HUDEP-2 (cell line): ENCODE measurements around the gene TEX22.

Source experiments
- DNase-seq, 76 experiments: peaks; one replicate each; lab custom pipeline; 2025; ENCODE audit not compliant: unreplicated experiment in 76 of 76; lab: John Stamatoyannopoulos, UW

TEX22 gene

GRCh38 chr14:105452963-105453362 is 54.6 kb downstream of the TEX22 start:
- no peak for DNase-seq

DNA sequence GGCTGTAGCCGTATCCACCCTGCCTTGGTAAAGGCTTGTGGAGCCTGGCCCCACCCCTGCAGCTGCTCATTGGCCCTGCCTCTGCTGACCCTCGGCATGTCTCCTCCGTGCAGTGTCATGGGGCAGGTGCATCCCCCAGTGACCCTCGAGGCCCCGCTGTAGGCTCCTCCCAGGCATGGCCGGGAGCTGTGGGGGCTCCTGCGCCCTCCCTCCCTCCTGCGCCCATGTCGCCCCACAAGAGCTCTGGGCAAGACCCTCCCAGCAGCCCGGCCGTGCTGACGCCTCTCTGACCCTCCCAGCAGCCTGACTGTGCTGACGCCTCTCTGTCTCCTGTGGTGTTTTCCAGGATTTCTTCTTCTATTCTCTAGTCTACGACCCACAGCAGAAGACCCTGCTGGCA is 55.5 kb downstream of the TEX22 start:
- DNase-seq: no peak

GRCh38 chr14:105455086-105455640 is 56.8 kb downstream of the TEX22 start:
- DNase-seq: no peak

DNA sequence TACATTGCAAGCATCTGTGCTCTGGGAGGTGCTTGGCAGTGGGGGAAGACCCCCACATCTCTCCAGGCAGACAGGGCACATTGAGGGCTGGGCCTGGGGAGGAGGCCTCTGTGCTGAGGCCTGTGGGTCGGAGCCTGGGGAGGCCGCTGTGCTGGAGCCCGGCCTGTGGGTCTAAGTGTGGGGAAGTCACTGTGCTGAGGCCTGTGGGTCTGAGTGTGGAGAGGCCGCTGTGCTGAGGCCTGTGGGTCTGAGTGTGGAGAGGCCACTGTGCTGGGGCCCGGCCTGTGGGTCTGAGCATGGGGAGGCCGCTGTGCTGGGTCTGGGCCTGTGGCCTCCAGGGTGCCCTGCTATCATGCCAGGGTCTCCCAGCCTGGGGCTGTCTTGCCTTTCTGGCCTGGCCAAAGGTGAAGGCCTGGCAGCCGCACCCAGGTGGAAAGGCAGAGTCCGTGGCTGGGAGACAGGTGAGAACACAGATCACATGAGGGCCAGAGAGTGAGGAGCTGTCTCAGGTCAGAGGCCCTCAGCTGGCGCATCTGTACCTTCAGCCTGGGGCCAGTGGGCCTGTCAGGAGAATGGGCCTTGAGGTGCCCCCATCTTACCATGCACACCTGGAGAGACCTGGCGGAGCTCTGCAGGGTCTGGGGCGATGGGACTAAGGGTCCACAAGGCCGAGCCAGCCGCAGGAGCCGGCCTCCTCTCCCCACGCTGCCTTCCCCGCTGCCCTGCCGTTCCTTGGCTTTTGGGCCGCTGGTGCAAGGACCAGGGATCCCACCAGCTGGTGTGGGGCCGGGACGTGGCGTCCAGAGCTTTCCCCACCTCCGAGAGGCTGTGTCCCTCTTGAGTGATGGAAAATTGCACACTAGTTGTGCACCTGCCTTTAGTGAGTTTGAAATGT is 57.7 kb downstream of the TEX22 start:
- no peak for DNase-seq

DNA sequence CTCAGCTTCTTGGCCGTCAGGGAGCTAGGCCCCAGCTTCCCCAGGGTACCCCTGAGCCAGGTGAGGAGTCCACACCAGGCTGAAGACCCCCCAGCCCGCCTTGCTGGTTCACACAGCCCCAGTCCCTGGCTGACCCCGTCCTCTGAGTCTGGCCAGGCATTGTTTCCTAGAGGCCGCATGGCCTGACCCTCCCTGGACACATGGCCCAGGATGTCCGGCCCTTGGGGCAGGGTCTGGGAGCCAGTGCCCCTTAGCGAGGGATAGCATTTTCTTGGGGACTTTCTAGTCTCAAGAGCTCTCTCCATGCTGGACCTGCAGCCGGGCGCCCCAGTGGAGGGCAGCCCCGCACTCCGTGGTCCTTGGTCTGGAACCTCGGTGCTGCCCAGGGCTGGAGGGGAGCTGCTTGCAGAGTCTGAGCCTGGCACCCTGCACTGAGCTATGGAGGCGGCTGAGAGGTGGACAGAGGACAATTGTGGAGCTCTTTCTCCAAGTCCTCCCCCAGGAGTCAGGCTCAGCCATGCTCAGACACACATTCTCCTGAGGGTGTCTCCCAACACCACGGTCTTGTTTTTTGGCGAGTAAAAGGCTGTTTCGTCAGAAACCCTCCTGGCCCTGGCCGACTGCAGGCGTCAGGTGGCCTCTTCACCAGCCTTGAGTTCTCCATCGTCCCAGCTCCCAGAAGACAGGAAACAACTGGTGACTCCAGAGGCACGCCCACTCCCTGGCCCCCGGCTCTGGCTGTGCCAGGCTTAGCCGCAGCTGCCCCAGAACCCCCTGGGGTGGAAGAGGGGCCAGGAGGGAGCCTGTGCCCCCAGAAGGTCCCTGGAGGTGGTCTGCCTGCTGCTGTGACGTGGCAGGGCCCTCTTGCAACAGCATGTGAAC is 58.6 kb downstream of the TEX22 start:
- no peak for DNase-seq

- DNase-seq: no peak
These were observed 59.7 kb downstream of the TEX22 start for GRCh38 chr14:105458010-105458409.

DNA sequence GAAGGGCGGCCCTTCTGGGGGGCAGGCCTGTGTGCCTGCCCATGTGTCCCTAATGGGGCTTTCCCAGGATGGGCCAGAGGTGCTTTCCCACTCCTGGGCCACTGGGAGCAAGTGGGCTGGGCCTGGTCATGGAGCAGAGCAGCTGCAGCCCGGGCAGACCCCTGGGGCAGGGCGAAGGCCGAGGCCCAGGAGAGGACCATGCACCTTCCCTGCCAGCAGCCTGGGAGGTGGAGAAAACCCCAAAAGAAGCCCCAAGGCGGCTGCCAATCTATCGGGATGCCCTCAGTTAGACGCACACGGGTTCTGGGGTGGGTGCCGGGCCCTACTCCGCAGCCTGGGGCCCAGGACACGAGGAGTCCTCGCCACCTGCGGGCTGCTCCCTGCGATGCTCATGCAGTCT is 60.2 kb downstream of the TEX22 start:
- no peak for DNase-seq

GRCh38 chr14:105460116-105460515 is 61.8 kb downstream of the TEX22 start:
- DNase-seq: no peak

DNA sequence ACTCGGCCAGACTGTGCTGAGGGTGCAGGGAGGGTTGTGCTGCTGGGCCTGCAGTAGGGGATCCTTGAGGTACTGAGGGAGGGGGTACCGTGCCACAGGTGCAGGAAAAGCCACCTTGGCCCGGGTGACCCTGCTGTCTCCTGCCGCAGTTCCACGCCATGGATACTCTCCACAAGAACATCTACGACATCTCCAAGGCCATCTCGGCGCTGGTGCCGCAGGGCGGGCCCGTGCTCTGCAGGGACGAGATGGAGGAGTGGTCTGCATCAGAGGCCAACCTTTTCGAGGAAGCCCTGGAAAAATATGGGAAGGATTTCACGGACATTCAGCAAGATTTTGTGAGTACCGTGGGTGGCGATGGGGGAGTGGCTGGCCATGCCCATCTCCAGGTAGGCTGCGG is 62.3 kb downstream of the TEX22 start:
- DNase-seq: no peak

DNA sequence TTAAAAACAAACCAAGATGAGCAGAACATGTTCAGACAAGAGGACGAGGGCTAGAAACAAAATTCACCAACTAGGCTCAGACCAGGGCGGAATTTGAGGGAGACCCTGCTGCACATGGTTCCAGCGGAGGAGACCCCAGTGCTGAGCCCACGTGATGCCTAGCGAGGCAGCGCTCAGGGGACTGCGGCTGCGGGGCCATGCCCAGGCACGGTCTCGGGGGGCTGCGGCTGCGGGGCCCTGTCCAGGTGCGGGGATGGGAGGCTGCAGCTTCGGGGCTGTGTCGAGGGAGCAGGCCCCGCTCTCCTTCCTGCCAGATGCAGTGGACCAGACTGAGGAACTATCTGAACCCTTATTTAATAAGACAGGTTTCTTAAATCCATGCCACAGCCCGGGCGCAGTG is 63.6 kb downstream of the TEX22 start:
- DNase-seq: no peak
